GM18511 (cell line): ENCODE data around the gene CUL4B.
"Not testable (repeated sequence)": the region's sequence is repeated elsewhere in the genome, so short reads cannot be mapped to it uniquely, and the experiment has no call there.

Source experiments
- ATAC-seq: cut with Tn5 transposase; IDR thresholded peaks from one replicate; pipeline ENCODE4 v1.9.1; 2021; ENCODE audit warnings: mild to moderate bottlenecking, moderate library complexity; ENCODE audit not compliant: unreplicated experiment

Gene CUL4B

DNA sequence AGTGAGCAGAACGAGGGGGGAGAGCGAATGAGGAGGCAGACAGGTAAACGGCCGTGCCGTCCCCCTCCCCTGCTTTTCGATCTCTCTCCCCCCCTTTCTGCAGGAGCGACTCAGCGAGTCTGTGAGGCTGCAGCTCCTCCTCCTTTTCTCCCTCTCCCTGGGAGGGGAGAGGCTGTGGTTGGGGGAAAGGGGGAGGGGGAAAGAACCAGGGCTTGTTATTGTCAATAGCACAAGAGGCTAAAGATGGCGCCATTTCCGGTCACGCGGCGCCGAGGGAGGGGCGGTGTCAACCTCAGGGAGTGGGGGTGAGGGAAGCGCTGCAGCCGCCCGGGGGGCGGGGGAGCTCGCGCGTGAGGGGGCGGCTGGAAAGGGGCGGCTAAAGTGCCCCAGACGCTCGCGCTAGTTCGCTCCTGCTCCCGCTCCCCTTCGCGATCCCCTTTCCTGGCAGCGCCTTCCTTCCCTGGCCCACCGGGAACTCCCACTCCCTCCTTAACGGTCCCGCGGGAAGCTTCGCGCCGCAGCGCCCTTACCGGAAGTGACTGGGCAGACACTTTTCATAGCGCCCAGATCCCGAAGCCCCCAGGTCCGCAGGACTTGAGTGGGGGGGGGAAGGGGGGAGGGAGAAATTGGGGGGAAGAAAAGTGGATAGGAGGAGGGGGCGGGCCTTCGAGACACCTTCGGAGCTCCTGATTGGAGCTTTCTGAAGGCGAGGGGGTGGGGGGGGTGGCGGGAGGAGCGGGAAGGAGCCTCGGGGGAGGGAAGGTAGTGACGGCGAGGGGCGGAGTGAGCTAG is at the start of gene CUL4B:
CUL4B (minus strand) TSS at position 121 of the 792 bp plus-strand sequence. CDS start 324 bp downstream, outside the sequence.
- peak; percentile 76 for ATAC-seq

DNA sequence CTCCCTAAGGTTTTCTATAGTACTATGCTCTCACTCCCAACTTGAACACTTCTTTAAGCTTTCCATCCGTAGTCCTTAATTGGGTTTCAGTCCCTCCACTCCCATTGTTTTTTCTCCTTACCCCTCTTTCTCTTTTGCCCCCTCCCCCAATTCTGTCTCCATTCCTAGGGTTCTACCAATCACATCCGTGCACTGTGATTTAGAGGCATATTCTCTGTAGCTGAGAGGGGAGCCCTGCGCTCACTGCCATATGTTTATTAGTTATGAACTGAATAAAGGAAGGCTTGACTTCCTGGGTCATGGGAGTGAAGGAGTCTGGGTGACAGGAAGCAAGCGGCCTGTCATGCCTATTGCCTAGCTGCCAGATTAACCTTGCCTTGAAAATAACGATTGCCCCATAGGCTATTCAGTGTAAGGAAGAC is 43.6 kb upstream of the CUL4B start:
- peak; percentile 66 for ATAC-seq

DNA sequence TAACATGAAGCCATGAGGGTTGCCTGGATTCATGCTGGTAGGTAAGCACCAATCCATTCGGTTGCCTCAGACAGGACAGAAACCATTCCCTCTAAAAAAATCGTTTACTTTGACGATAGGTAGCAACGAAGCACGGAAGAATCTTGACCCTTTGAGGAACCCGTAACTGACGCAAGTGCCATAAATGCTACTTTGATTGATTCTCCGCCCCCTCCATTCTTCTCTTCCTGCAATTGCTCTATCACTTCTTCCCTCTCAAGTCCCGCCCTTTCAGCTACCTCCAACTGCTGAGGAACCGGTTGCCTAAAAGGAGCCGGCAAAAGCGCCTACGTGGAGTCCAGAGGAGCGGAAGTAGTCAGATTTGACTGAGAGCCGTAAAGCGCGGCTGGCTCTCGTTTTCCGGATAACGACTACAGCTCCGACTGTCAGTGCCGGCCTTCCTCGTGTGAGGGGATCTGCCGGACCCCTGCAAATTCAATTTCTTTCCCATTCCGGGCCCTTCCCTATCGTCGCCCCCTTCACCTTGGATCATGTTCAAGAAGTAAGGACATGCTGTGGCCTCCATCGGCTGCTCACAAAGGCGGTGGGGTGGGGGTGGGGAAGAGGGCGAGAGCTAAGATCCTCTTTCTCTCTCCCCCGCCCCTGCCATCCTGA is 43.1 kb upstream of the CUL4B start, which contains the start of gene MCTS1:
MCTS1 (plus strand) TSS at position 395 of the 654 bp plus-strand sequence; CDS start at position 531, 136 bp downstream.
- peak; percentile 92 for ATAC-seq

DNA sequence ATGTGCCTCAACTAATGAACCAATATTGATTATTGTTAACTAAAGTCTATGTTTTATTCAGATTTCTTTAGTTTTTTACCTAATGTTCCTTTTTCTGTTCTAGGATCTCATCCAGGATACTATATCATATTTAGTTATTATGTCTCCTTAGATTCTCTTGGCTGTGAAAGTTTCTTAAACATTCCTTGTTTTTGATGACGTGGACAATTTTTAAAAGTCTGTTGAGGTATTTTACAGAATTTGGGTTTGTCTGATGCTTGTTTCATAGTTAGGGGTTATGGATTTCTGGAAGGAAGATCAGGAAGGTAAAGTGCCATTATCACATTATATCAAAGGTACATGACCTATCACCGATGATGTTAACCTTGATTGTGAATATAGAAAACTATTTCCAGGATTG is 24.9 kb upstream of the CUL4B start:
- ATAC-seq, result no peak

DNA sequence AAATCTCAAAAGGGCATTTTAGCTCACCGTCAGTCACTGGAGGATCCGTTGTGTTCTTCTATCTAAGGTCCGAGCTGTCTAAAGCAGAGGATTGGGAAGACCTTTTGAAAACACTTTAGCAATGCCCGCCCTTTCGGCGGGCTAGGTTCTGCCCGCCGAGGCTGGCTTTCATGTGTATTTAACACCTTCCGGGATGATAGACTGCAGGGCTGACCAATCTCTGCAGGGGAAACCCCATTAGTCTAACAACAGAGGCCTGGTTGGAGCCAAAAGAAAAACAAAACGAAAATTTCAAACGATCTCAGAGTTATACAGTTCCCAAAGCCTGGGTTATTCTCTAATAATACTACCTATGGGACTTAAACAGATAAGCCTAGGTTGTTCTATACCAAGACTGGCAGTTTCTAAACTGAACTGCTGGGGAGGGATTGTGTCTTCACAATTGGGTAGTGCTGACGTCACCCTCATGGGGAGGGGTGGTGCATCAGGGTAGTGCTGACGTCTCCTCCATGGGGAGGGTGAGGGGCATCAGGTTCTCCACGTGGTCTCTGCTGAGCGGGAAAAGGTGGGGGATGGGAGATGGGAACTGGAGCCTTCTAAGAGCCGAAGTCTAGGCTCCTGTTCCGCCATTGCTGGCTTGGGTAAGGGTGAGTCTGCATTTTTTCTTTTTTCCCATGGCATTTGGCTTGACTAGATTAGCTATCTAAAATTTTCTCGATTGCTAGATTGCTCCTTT is 14.8 kb upstream of the CUL4B start:
- no peak for ATAC-seq

DNA sequence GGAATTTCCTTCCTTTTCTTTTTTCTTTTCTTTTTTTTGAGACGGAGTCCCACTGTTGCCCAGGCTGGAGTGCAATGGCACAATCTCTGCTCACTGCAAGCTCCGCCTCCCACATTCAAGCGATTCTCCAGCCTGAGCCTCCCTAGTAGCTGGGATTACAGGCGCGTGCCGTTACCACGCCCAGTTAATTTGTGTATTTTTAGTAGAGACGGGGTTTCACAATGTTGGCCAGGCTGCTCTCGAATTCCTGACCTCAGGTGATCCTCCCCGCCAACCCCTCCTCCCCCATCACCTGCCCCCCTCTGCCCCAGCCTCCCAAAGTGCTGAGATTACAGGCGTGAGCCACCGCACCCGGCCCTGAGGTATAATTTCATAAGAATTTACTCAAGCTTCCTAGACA is 13.0 kb upstream of the CUL4B start:
- ATAC-seq, result not testable (repeated sequence)

DNA sequence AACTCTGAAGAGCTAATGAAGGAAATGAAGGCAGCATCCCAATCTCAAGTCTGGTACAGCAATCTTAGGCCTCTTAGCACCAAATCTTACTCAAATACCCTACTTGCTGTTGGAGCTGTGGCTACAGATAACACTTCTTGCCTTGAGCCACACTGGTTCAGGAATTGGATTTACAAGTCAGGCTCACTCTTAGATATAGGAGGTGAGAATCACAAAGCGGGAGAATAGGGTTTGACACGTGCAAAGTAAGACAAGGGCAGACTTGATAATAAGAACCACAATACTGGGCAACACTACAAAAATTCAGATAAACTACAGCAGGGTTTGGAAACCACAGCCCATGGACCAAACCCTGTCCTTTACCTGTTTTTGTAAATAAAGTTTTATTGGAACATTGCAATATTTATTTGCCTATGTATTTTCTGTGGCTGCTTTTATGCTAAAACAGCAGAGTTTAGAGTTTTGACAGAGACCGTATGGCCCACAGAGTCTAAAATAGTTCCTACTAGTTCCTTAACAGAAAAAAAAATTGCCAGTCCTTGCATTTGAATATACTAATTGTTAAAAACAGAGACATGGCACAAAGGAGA is 9.3 kb upstream of the CUL4B start:
- ATAC-seq, result no peak

DNA sequence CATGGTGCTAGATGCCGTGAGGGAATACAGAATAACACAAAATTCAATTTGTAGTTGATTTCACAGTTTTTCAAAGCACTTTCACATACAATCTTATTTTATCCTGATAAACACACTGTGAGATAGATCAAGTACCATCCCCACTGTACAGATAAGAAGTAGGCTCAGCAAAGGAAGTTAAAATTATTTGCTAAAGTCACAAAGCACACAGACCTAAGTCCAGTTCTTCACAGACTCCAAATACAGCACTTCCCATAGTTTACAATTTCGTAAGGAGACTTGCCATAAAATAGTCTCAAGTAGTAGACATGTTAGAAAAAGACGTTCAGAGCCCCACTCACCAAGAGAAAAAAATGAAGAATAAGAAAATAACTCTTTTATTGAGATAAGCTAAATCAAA is 7.8 kb upstream of the CUL4B start:
- no peak for ATAC-seq

DNA sequence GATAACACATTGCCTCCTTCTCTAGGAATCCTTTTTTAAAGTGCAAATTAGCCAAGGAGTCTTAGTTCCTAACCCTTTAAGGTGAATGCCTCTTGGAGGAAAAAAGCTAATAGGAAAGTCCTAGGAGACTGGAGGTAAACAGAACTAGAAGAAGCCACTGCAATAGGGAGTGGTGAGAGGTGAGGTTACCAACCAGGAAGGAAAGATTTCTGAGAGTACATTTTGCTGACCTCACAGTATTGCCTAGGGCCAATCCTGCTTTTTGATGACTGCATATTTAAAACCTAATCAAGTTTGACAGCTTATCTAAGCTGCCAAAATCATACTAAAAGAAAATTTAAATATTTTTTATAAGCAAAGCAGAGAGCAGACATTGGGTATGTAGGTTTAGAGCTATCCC is 7.3 kb upstream of the CUL4B start:
- ATAC-seq, result no peak

DNA sequence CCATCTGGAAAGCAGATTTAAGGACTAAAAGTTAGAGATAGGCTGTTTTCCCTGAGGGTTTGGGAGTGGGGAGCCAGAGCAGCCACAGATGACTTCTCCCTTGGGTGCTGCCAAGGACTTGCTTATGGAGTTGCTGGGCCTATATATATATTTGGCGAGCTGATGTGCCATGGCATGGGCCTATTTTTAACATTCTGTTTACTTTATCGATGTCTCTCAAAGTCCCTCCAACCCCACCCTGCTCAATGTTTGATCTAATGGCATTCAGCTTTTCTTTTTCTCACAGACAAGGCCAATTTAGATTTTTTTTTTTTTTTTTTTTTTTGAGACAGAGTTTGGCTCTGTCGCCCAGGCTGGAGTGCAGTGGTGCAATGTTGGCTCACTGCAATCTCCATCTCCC is 6.1 kb upstream of the CUL4B start:
- no peak for ATAC-seq

DNA sequence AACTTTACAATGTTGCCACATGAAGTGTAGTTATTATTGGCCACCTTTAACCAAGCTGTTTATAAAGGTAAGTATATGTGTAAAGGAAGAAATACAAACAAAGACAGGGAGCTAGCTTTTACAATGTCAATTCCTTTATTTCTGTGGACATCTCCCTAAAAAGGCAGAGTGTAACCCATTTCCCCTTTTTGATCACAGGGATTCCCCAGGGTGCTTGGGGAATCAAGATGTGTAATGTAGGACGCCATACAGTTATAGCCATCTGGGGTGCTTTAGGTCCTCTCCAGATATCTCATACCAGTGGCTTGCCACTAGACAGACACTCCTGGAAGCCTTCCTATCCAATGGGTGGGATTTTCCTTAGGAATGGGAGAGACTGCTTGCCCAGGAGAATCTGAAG is 4.2 kb upstream of the CUL4B start:
- no peak for ATAC-seq

DNA sequence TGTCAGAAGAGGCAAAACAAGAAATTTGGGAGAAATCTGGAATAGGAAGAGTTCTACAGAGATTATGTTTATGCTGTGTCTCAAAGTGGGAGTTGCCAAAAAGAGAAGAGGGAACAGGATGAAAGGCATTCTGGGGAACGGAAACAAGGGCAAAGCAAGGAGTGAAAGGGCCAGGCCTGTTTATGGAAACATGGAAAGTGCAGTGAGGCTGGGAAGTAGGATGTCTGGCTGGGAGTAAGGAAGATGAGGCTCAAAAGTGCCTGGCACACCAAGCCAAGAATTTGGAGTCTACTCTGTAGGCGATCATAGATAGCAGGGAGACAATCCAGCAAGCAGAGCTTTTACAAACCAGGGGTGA is 1.8 kb upstream of the CUL4B start:
- no peak for ATAC-seq

DNA sequence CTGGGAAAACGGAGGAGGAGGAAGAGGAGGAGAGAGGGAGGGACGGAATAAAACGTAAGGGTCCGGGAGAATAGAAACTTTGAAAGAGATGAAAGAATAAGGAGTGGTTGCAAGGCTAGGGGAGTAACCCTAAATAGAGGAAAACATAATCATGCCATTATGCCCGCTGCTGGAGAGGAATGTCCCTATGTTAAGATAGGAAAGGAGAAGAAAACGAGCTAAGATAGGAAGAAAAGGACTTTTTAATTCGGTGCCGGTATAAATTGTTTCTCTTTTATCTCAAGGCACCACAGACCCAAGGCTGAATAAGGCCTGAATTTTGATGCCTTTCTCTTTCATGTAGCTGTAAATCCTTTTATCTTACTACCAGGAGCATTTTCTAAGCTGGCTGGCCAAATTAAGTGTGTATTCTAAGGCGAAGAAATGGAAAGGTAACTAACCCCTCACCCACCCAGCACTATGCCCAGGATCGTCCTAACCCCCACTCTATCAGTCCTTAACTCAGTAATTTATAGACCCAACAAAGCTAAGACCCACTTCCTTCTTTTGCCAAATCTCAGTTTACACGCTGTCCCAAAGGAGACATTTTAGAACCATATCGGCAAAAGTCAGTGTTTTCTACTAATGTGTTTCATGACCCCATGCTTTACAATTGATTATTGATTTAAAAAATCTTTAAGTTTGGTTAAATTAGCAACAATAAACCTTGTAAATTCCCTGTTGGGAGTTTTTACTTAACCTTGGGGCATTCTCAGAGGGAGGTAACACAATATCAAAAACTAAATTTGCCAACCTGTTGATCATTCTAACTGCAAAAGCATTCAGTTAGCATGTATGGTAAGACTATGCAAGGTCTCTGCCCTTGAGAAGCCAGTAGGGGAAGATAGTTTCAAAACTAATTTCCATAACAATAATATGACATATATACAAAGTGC is 1.1 kb upstream of the CUL4B start:
- ATAC-seq, result no peak

DNA sequence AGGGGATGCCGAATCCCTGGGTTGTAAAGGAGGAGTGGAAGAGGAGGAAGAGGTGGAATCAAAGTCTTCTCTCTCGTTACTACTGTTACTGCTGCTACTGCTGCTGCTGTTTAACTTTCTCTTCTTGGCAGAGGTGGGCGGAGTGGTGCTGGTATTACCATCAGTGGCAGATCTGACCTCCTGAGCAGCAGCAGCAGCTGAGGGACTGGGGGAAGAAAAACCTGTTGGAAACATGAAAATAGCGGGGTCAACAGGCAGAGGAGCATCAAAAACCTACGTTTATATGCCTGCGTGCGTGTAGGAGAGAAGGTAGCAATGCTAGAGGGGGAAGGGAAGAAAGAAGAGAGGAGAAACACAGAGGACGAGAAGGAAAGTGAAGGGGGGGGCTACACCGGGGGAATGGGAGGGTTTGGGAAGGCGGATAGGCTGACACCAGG is 339 bp downstream of the CUL4B start:
- peak; percentile 45 for ATAC-seq

DNA sequence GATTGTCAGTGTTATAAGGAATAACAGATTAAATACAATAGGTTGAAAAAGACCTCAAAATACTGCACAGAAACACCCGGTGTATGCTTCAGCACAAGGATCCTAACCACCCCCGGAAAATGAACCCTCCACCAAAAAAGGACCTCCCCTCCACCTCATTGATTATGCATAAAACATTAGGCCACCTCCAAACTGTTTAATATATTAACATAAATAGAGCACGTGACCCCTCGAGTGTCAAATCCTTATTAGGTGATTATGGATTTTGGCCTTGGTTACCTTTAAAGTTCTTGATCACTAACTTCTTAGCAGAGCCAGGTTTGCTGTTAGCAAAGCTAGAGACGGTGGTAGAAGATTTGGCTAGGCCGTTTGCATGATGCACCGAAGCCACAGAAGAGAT is 958 bp downstream of the CUL4B start:
- ATAC-seq, result no peak

DNA sequence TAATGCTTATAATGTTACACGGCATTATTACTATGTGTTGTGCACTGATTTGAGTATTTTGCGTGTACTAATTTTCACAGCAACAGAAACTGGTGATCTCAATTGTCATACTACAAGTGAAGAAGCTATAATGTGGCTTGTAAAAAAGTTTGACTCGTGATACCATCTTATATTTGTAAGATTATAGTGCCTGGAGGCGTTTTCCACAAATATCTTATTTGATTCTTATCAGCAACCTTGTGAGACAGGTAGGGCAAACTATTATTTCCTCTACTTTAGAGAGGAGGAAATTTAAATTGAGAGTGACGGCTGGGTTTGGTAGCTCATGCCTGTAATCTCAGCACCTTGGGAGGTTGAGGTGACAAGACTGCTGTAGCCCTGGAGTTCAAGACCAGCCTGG is 4.5 kb downstream of the CUL4B start:
- ATAC-seq, result no peak

DNA sequence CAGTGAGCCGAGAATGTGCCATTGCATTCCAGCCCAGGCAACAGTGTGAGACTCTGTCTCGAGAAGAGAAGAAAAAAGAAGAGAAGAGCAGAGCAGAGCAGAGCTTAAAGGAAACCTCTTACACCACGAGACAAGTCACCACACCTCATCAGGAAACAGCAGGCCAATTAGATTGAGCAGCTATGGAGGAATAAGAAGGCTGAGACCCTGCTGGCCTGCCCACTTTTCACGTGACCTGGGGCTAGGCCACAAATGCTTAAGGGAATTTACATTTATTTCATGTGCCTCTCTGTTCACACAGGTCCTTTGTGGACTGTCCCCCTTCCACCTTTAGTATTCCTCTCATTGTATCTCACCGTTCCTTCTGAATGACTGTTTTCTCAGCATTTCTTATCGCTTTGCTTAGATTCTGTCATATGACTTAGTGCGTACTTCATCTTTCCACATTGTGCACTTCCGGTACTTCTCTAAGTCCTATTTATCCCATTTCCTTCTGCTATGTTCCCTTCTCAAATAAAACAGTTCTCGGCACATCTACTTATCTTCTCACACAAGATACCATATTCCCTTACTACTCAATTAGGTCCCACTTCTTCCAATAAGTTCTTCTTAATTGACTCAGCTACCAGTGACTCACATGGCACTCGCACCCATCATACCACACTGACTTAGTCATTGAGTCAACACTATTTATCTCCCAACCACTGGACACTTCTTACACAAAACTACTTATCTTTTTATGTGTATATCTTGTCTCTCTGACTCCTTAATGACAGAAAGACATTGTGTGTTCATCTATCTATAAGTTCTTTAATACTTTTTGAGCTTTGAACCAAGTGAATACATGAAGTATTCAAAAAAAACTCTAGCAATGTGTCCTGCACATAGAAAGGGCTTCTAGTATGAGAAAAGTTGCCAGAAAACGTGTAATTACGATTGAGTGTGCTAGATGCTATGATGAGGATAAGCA is 11.0 kb downstream of the CUL4B start:
- no peak for ATAC-seq

DNA sequence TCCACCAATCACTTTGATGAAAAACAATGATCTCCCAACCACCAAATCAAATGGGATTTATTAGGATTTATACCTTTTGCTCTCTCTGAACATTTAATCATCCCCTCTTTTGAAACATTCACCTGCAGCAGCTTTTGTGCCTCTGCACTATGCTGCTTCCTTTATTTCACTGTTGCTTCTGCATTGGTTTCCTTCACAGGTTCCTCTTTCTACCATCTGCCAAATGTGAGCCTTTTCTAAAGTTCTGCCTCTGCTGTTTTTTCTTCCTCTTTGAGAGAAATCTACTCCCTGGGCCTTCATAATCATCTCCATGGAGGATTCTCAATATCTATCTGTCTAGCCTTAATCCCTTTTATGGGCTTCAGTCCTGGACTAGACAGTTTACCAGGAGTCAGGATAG is 24.7 kb downstream of the CUL4B start:
- no peak for ATAC-seq
